DND-41 (cell line): ENCODE data around the gene PDIA2.
"Not testable (repeated sequence)": the region's sequence is repeated elsewhere in the genome, so short reads cannot be mapped to it uniquely, and the experiment has no call there.

ENCODE experiments used
- ATAC-seq: fragments of 200-7000 bp; cut with Tn5 transposase; 3 replicates; pipeline ENCODE4 v1.9.1; 2021; ENCODE audit warnings: low read depth; ENCODE audit not compliant: insufficient read depth
- DNase-seq: peaks from one replicate; pipeline ENCODE4 v3.0.0-alpha.2; 2020
- H2AFZ ChIP-seq: 2 replicates; pipeline ENCODE4 v1.6.0; 2012; ENCODE audit warnings: low read depth, low read length
- H3K27ac ChIP-seq: 2 replicates; pipeline ENCODE4 v1.5.1; 2012; ENCODE audit warnings: low read length, inconsistent platforms
- H3K27me3 ChIP-seq: fragments of 200-600 bp; sonication (generic); 2 replicates; pipeline ENCODE4 v1.6.0; 2012; ENCODE audit warnings: low read length, mild to moderate bottlenecking, inconsistent platforms; ENCODE audit not compliant: insufficient read depth, poor library complexity
- H3K36me3 ChIP-seq: 2 replicates; pipeline ENCODE4 v1.5.1; 2012; ENCODE audit warnings: low read length, inconsistent platforms; ENCODE audit not compliant: insufficient read depth
- H3K4me1 ChIP-seq: 2 replicates; pipeline ENCODE4 v1.5.1; 2012; ENCODE audit warnings: mild to moderate bottlenecking, low read length; ENCODE audit not compliant: insufficient read depth
- H3K4me2 ChIP-seq: 2 replicates; pipeline ENCODE4 v1.6.0; 2012; ENCODE audit warnings: mild to moderate bottlenecking, moderate library complexity, low read length, inconsistent platforms; ENCODE audit not compliant: insufficient read depth
- H3K4me3 ChIP-seq, 2 experiments: fragments of 200-600 bp in 1 of 2; shearing (Covaris generic) in 1 of 2; 2 replicates each; pipeline ENCODE4 v1.5.1; 2012 to 2016; ENCODE audit warnings: inconsistent platforms in 2 of 2, low read length in 2 of 2, mild to moderate bottlenecking in 2 of 2, low read depth in 1 of 2, moderate library complexity in 1 of 2
- H3K79me2 ChIP-seq: 2 replicates; pipeline ENCODE4 v1.6.0; 2012; ENCODE audit warnings: low read length, inconsistent platforms; ENCODE audit not compliant: insufficient read depth
- H3K9ac ChIP-seq: 2 replicates; pipeline ENCODE4 v1.6.0; 2012; ENCODE audit warnings: low read depth, mild to moderate bottlenecking, inconsistent platforms, low read length, moderate library complexity
- H3K9me3 ChIP-seq: 2 replicates; pipeline ENCODE4 v1.5.1; 2012; ENCODE audit warnings: low read length, moderate library complexity, mild to moderate bottlenecking, inconsistent platforms; ENCODE audit not compliant: insufficient read depth, severe bottlenecking
- H4K20me1 ChIP-seq: 2 replicates; pipeline ENCODE4 v1.6.0; 2012; ENCODE audit warnings: low read length; ENCODE audit not compliant: insufficient read depth
- EZH2 ChIP-seq: IDR thresholded peaks from 3 replicates; pipeline ENCODE4 v1.6.1; 2012; ENCODE audit warnings: borderline replicate concordance, low read depth, mild to moderate bottlenecking, moderate library complexity, low read length, inconsistent platforms; ENCODE audit not compliant: severe bottlenecking
- TF ChIP-seq, protein P1 (sequence below): IDR thresholded peaks from 2 replicates; pipeline ENCODE4 v1.5.1; 2012; ENCODE audit warnings: borderline replicate concordance, low read length, moderate library complexity, mild to moderate bottlenecking; ENCODE audit not compliant: poor library complexity, severe bottlenecking; ENCODE audit errors: extremely low read depth

PDIA2 gene

DNA sequence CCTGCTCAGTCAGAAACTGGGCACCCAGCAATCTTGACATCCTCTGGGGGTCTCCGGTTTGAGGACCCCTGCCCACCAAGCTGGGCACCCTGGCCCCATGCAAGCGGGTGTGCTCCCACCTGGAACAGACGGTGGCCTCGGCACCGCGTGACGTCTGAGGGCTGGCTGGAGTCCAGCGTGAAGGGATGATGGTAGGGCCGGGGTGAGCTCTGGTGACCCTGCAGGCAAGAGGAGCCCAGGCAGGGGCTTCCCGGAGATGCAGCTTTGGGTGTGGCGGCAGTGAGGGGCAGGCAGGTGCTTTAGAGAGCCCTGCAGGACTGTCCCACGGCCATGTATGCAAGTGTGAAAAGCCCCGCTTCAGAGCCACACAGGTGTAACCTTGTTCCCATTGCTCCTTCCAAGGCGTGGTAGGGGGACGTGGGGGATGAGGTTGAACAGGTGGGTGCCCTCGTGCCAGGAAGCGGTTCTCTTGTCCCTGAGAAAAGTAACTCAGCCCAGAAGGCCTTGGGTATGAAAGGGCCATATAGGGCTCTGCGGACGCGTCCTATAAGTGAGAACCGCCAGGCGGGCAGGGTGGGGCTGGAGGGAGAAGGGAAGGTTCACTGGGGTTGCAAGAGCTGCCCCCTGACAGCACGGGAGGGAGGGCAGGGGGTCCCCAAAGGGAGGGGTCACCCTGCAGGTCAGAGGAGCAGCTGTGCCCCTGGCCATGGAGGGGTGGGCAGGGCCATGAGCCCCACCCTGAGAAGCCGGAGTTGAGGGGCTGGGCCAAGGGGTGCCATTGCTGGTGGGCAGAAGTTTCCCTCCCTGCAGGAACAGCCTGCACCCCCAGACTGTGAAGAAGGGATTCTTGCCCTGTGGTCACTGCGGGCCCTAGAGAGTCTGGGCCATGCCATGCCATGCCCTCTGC, 16.5 kb upstream of the PDIA2 start:
- H3K27me3 ChIP-seq: no peaks in the 10 kb centered on the region
- H3K36me3 ChIP-seq: peaks cover 33% of the 10 kb centered on the region
- no peak overlapping the region for H3K4me2 ChIP-seq
- H3K4me1 ChIP-seq: no peaks in the 10 kb centered on the region
- ATAC-seq (no peak; the same call in 2 of the 3 replicates), DNase-seq (no peak)
- H3K9me3 ChIP-seq: no peaks in the 10 kb centered on the region
- no peak overlapping the region for H3K27ac ChIP-seq
- H3K79me2 ChIP-seq: no peaks in the 10 kb centered on the region
- H2AFZ ChIP-seq: no peak overlapping the region
- TF ChIP-seq, protein P1, sequence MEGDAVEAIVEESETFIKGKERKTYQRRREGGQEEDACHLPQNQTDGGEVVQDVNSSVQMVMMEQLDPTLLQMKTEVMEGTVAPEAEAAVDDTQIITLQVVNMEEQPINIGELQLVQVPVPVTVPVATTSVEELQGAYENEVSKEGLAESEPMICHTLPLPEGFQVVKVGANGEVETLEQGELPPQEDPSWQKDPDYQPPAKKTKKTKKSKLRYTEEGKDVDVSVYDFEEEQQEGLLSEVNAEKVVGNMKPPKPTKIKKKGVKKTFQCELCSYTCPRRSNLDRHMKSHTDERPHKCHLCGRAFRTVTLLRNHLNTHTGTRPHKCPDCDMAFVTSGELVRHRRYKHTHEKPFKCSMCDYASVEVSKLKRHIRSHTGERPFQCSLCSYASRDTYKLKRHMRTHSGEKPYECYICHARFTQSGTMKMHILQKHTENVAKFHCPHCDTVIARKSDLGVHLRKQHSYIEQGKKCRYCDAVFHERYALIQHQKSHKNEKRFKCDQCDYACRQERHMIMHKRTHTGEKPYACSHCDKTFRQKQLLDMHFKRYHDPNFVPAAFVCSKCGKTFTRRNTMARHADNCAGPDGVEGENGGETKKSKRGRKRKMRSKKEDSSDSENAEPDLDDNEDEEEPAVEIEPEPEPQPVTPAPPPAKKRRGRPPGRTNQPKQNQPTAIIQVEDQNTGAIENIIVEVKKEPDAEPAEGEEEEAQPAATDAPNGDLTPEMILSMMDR: no peak
- no peak for TF ChIP-seq EZH2
- H3K9ac ChIP-seq: no peak overlapping the region
- H3K4me3 ChIP-seq: no peak overlapping the region
- H4K20me1 ChIP-seq: no peaks in the 10 kb centered on the region

DNA sequence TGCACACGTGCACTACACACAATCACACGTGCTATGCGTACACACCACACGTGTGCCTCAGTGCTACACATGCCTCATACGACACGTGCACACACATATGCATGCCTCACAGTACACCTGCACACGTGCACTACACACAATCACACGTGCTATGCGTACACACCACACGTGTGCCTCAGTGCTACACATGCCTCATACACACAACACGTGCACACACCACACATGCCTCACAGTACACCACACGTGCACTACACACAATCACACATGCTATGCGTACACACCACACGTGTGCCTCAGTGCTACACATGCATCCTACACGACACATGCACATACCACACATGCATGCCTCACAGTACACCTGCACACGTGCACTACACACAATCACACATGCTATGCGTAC, 15.4 kb upstream of the PDIA2 start:
- not testable (repeated sequence) for H3K27ac ChIP-seq, H4K20me1 ChIP-seq

DNA sequence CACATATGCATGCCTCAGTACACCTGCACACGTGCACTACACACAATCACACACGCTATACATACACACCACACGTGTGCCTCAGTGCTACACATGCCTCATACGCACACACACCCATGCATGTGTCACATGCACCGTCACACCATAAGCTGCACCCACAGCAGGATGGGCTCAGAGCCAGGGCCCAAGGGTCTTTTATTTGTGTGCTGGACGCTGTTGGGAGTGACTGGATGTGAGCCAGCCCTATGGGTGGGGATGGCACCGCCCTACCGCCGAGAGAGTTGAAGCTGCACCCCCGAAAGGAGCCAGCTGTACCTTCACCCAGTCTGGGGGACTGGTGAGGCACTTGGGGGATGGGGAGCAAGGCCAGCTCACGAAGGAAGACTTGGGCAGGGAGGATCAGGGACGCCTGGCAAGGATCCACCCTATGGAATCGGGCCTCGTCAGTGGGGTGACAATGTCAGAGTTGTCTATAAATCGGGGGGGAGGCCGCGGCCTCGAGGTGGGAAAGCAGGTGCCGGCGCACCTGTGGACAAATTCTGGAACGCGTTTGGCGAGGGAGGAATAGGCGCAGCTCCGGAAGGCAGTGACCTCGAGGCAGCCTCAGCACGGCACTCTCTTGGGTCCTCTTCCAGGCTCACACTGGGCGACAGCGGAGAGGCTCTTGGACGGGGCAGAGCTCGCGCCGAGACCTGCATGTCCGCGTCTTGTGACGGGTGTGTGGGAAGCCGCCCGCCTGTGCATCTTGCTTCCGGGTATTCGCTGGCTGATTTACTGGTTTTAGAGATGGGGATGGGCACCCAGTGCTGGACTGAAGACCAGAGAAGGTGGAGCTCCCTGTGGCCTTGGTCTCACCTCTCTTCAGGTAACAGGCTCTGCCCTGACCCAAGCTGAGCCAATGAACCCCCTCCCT, 14.6 kb upstream of the PDIA2 start:
- Histone ChIP-seq H3K27me3 (no peaks in the 10 kb centered on the region), H3K4me3 (no peak overlapping the region), H3K4me2 (no peak overlapping the region), H3K9me3 (no peaks in the 10 kb centered on the region), H2AFZ (no peak overlapping the region), H3K79me2 (no peaks in the 10 kb centered on the region), H4K20me1 (no peaks in the 10 kb centered on the region), H3K36me3 (peaks cover 19% of the 10 kb centered on the region), H3K4me1 (no peaks in the 10 kb centered on the region), H3K9ac (no peak overlapping the region), H3K27ac (no peak overlapping the region)
- ATAC-seq (no peak), DNase-seq (no peak)
- TF ChIP-seq EZH2: no peak
- TF ChIP-seq, protein P1: no peak

More for the DNA sequence above, 15.4 kb upstream of the PDIA2 start:
- peaks cover 23% of the 10 kb centered on the region for H3K36me3 ChIP-seq
- not testable (repeated sequence) for H3K9me3 ChIP-seq, H3K4me1 ChIP-seq, H3K4me3 ChIP-seq, H3K79me2 ChIP-seq, H3K4me2 ChIP-seq, H3K27me3 ChIP-seq, H3K9ac ChIP-seq, ATAC-seq, H2AFZ ChIP-seq, DNase-seq
